ENCODE results near the gene CDC37. TPM values are rescaled to one million over a fixed set of nuclear protein-coding genes. Genes with fewer than 3 reads are reported as not detected.

CDC37 gene
- total and polyA plus RNA-seq, 12 donors: 72.8 to 518 (median 117) TPM

DNA sequence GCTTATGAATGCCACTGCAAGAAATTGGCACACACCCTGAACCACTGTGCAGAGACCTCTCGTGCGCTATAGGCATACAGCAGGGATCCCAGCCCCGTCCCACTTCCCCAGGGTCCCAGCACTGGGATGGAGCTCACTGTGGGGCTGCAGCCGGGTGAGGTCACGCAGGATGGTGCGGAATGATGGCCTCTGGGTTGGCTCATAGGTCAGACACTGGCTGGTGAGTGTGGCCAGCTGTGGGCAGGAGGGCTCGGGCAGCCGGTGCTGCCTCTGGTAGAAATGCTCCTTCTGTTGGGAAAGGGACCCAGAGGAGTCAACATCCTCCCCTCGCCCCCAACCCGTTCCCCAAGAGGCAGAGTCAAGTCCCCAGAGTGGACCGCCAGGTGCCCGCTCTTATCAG, 46.9 kb downstream of the CDC37 start:
- Histone ChIP-seq H3K36me3 (replicated peaks in 1 of 2) (peaks cover 0 to 52% of the 10 kb centered on the region in 2 donors), H3K4me1 (replicated peaks in 1 of 2) (peaks cover 13 to 14% of the 10 kb centered on the region in 2 donors), H3K9me3 (replicated peaks in 1 of 3) (no peaks in the 10 kb centered on the region), H3K27me3 (no peaks in the 10 kb centered on the region), H3K4me3 (no peak overlapping the region), H3K27ac (no peak overlapping the region)
- no peak for TF ChIP-seq POLR2A (IDR thresholded peaks at IDR 0.05)
- no peak for TF ChIP-seq CTCF (IDR thresholded peaks at IDR 0.05)
- 87 to 95% (median 92%) methylated on average over 7 to 12 of the region's 12 CpGs for WGBS, 4 donors
- DNase-seq: no peak
- intact Hi-C loops (cut with DNase I): no loop called here

GRCh38 chr19:10353793-10354391, 49.5 kb downstream of the CDC37 start:
- WGBS, 4 donors: 47 to 61% (median 49%) methylated on average over 20 to 32 of the region's 32 CpGs
- Histone ChIP-seq H3K4me3 (peak overlapping the region in 1 of 4 donors; percentile 36), H3K4me1 (replicated peaks in 1 of 2) (peaks cover 13 to 14% of the 10 kb centered on the region in 2 donors), H3K36me3 (replicated peaks in 1 of 2) (peaks cover 0 to 47% of the 10 kb centered on the region in 2 donors), H3K9me3 (replicated peaks in 1 of 3) (no peaks in the 10 kb centered on the region), H3K27me3 (no peaks in the 10 kb centered on the region), H3K27ac (peak overlapping the region in 4 of 5 donors; percentile 76 to 96 (median 87))
- DNase-seq: peak; percentile 88 to 95 (median 94)
- intact Hi-C loops (cut with DNase I): no loop called here
- TF ChIP-seq POLR2A (IDR thresholded peaks at IDR 0.05) (no peak), CTCF (IDR thresholded peaks at IDR 0.05) (no peak)

GRCh38 chr19:10352764-10353671, 50.3 kb downstream of the CDC37 start:
- intact Hi-C loops (cut with DNase I): no loop called here
- peak; percentile 84 to 91 (median 89) for DNase-seq
- Histone ChIP-seq H3K9me3 (replicated peaks in 1 of 3) (no peaks in the 10 kb centered on the region), H3K27ac (peak overlapping the region; percentile 72 to 96 (median 85)), H3K4me3 (peak overlapping the region in 1 of 4 donors; percentile 36), H3K4me1 (replicated peaks in 1 of 2) (peaks cover 13 to 14% of the 10 kb centered on the region in 2 donors), H3K27me3 (no peaks in the 10 kb centered on the region), H3K36me3 (replicated peaks in 1 of 2) (peaks cover 0 to 43% of the 10 kb centered on the region in 2 donors)
- WGBS, 4 donors: 19 to 50% (median 35%) methylated on average over 32 to 63 of the region's 63 CpGs
- TF ChIP-seq CTCF (IDR thresholded peaks at IDR 0.05): no peak
- TF ChIP-seq POLR2A (IDR thresholded peaks at IDR 0.05): peak in 1 of 2 donors; percentile 61

DNA sequence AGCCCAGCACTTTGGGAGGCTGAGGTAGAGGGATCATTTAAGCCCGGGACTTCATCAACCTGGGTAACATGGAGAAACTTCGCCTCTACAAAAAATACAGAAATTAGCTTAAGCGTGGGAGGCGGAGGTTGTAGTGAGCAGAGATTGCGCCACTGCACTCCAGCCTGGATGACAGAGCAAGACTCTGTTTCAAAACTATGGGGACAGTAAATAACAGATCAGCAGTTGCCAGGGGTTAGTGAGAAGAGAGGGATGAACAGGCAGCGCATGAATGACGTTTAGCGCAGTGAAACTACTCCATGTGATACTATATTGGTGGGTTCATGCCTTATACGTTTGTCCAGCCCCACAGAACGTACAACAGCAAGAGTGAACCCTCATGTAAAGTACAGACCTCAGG, 56.8 kb downstream of the CDC37 start:
- H3K9me3 ChIP-seq (replicated peaks in 1 of 3): no peaks in the 10 kb centered on the region
- TF ChIP-seq CTCF (IDR thresholded peaks at IDR 0.05): no peak
- no peak for TF ChIP-seq POLR2A (IDR thresholded peaks at IDR 0.05)
- H3K36me3 ChIP-seq (replicated peaks in 1 of 2): peaks cover 0 to 8% of the 10 kb centered on the region in 2 donors
- H3K4me3 ChIP-seq: no peak overlapping the region
- peak in 3 of 7 donors; percentile 43 to 66 (median 43) for DNase-seq
- intact Hi-C loops (cut with DNase I): no loop called here
- 57 to 68% (median 62%) methylated on average over 10 of the region's 10 CpGs for WGBS, 4 donors
- H3K27ac ChIP-seq: no peak overlapping the region
- no peaks in the 10 kb centered on the region for H3K27me3 ChIP-seq
- no peaks in the 10 kb centered on the region for H3K4me1 ChIP-seq (replicated peaks in 1 of 2)

All from adrenal gland (tissue), 12 donors.